Hepatocyte (in vitro differentiated cells): ENCODE measurements around the gene ZNF501. TPM values are rescaled to one million over a fixed set of nuclear protein-coding genes. Genes with fewer than 3 reads are reported as not detected.

Source experiments
- DNase-seq: peaks from one replicate; pipeline ENCODE4 v3.0.0-alpha.2; 2016; ENCODE audit warnings: low spot score
- H2AFZ ChIP-seq: fragments of 200-600 bp; sonication (generic); 2 replicates; pipeline ENCODE4 v1.6.0; 2016; ENCODE audit warnings: antibody characterized with exemption, mild to moderate bottlenecking
- H3K27ac ChIP-seq: fragments of 200-600 bp; sonication (generic); 2 replicates; pipeline ENCODE4 v1.5.1; 2016; ENCODE audit warnings: mild to moderate bottlenecking
- H3K27me3 ChIP-seq: fragments of 200-600 bp; sonication (generic); 2 replicates; pipeline ENCODE4 v1.6.1; 2016
- H3K36me3 ChIP-seq: fragments of 200-600 bp; sonication (generic); replicated peaks from 2 replicates; pipeline ENCODE4 v1.5.1; 2016; ENCODE audit warnings: low read depth; ENCODE audit not compliant: insufficient read depth
- H3K4me1 ChIP-seq: fragments of 200-600 bp; sonication (generic); 2 replicates; pipeline ENCODE4 v1.5.1; 2016; ENCODE audit warnings: mild to moderate bottlenecking, moderate library complexity; ENCODE audit not compliant: insufficient read depth
- H3K4me2 ChIP-seq: fragments of 200-600 bp; sonication (generic); 2 replicates; pipeline ENCODE4 v1.6.0; 2016
- H3K4me3 ChIP-seq: fragments of 200-600 bp; sonication (generic); 2 replicates; pipeline ENCODE4 v1.5.1; 2016; ENCODE audit warnings: mild to moderate bottlenecking
- H3K79me2 ChIP-seq: fragments of 200-600 bp; sonication (generic); 2 replicates; pipeline ENCODE4 v1.6.0; 2017; ENCODE audit warnings: mild to moderate bottlenecking
- H3K9me2 ChIP-seq: fragments of 200-600 bp; sonication (generic); replicated peaks from 2 replicates; pipeline ENCODE4 v1.6.0; 2017; ENCODE audit warnings: mild to moderate bottlenecking; ENCODE audit not compliant: insufficient read depth
- H3K9me3 ChIP-seq: fragments of 200-600 bp; sonication (generic); 2 replicates; pipeline ENCODE4 v1.5.1; 2016; ENCODE audit warnings: low read depth, mild to moderate bottlenecking
- H4K20me1 ChIP-seq: fragments of 200-600 bp; sonication (generic); 2 replicates; pipeline ENCODE4 v1.6.0; 2016; ENCODE audit warnings: mild to moderate bottlenecking; ENCODE audit not compliant: insufficient read depth, poor library complexity, severe bottlenecking
- CTCF ChIP-seq: fragments of 200-600 bp; sonication (generic); IDR thresholded peaks from 2 replicates; pipeline ENCODE4 v1.5.1; 2016; ENCODE audit warnings: antibody characterized with exemption, mild to moderate bottlenecking; ENCODE audit not compliant: poor library complexity
- EZH2 ChIP-seq: fragments of 200-600 bp; sonication (generic); IDR thresholded peaks from 2 replicates; pipeline ENCODE4 v1.6.1; 2016; ENCODE audit warnings: antibody characterized with exemption, mild to moderate bottlenecking, borderline replicate concordance
- EZH2phosphoT487 ChIP-seq: fragments of 200-600 bp; sonication (generic); IDR thresholded peaks from one replicate; pipeline ENCODE4 v1.6.1; 2018; ENCODE audit warnings: antibody characterized with exemption, mild to moderate bottlenecking, low read depth, moderate library complexity; ENCODE audit not compliant: unreplicated experiment, severe bottlenecking
- WGBS: methylation state at CpG from one replicate; pipeline ENCODE4 v1.1.6; 2016; ENCODE audit warnings: low lambda C conversion rate; ENCODE audit errors: missing lambda C conversion rate; 5-methylcytosine and 5-hydroxymethylcytosine counted together
- polyA plus RNA-seq: library from polyadenylated mRNA; unstranded; fragments of >200 nt; fragmentation: Nextera tagmentation; extraction: Ambion mirVana; gene quantifications from 2 replicates; pipeline ENCODE4 v1.2.1, GENCODE V29; 2016
- total RNA-seq: library from RNA; depleted of rRNA; stranded (reverse); fragments of >200 nt; gene quantifications from 2 replicates; pipeline ENCODE4 v1.2.3, GENCODE V29; 2014

The ZNF501 gene
- total and polyA plus RNA-seq, 2 experiments from 2014 or later = 4.8 to 7.3 TPM

GRCh38 chr3:44782891-44783290, 53.5 kb downstream of the ZNF501 start:
- no peak for TF ChIP-seq CTCF
- TF ChIP-seq EZH2phosphoT487 = no peak
- TF ChIP-seq EZH2 = no peak
- Histone ChIP-seq H3K27ac (no peak overlapping the region), H2AFZ (no peak overlapping the region), H3K36me3 (no peaks in the 10 kb centered on the region), H3K9me3 (no peaks in the 10 kb centered on the region), H3K9me2 (no peaks in the 10 kb centered on the region), H3K4me2 (no peak overlapping the region), H3K4me3 (no peak overlapping the region), H3K4me1 (no peaks in the 10 kb centered on the region), H3K79me2 (no peaks in the 10 kb centered on the region), H3K27me3 (no peaks in the 10 kb centered on the region), H4K20me1 (no peaks in the 10 kb centered on the region)
- no peak for DNase-seq
- WGBS = 94% methylated on average over 4 of the region's 4 CpGs

Other genes with a start within 250 kb of the ZNF501 start
- gene ZKSCAN7, start 174.4 kb upstream of the ZNF501 start, total RNA-seq = 9.6 and 9.9 TPM in 2 replicates
- gene ZKSCAN7, start 174.4 kb upstream of the ZNF501 start, polyA plus RNA-seq = 6.0 and 7.9 TPM in 2 replicates
- gene ZNF660, start 144.7 kb upstream of the ZNF501 start, total RNA-seq = 4.5 and 9.8 TPM in 2 replicates
- 4.0 and 4.6 TPM in 2 replicates for gene ZNF660, start 144.7 kb upstream of the ZNF501 start, polyA plus RNA-seq
- 17.1 and 17.5 TPM in 2 replicates for gene ZNF197, start 104.6 kb upstream of the ZNF501 start, total RNA-seq
- 5.3 and 7.1 TPM in 2 replicates for gene ZNF197, start 104.6 kb upstream of the ZNF501 start, polyA plus RNA-seq
- 9.6 and 15.3 TPM in 2 replicates for gene ZNF35, start 80.9 kb upstream of the ZNF501 start, total RNA-seq
- 3.4 and 4.2 TPM in 2 replicates for gene ZNF35, start 80.9 kb upstream of the ZNF501 start, polyA plus RNA-seq
- 1.8 and 3.3 TPM in 2 replicates for gene ZNF502, start 17.0 kb upstream of the ZNF501 start, total RNA-seq
- 1.2 and 2.6 TPM in 2 replicates for gene ZNF502, start 17.0 kb upstream of the ZNF501 start, polyA plus RNA-seq
- 24.0 and 25.1 TPM in 2 replicates for gene KIAA1143, start 32.0 kb downstream of the ZNF501 start, total RNA-seq
- 11.4 and 11.5 TPM in 2 replicates for gene KIAA1143, start 32.0 kb downstream of the ZNF501 start, polyA plus RNA-seq
- gene KIF15, start 32.2 kb downstream of the ZNF501 start, total RNA-seq = 2.7 and 4.1 TPM in 2 replicates
- 1.4 and 2.6 TPM in 2 replicates for gene KIF15, start 32.2 kb downstream of the ZNF501 start, polyA plus RNA-seq
- gene TMEM42, start 132.3 kb downstream of the ZNF501 start, total RNA-seq = 14.7 and 16.9 TPM in 2 replicates
- 16.7 and 22.2 TPM in 2 replicates for gene TMEM42, start 132.3 kb downstream of the ZNF501 start, polyA plus RNA-seq
- 0.43 TPM in 1 of 2 replicates, not detected in the other for gene TGM4, start 145.0 kb downstream of the ZNF501 start, total RNA-seq
- 0.78 TPM in 1 of 2 replicates, not detected in the other for gene TGM4, start 145.0 kb downstream of the ZNF501 start, polyA plus RNA-seq
- 60.3 and 71.2 TPM in 2 replicates for gene ZDHHC3, start 246.5 kb downstream of the ZNF501 start, total RNA-seq
- 59.5 and 62.0 TPM in 2 replicates for gene ZDHHC3, start 246.5 kb downstream of the ZNF501 start, polyA plus RNA-seq
- 46.7 and 53.3 TPM in 2 replicates for gene EXOSC7, start 246.6 kb downstream of the ZNF501 start, total RNA-seq
- 55.8 and 61.3 TPM in 2 replicates for gene EXOSC7, start 246.6 kb downstream of the ZNF501 start, polyA plus RNA-seq